ENCODE results near the gene DENND2C.

DNA sequence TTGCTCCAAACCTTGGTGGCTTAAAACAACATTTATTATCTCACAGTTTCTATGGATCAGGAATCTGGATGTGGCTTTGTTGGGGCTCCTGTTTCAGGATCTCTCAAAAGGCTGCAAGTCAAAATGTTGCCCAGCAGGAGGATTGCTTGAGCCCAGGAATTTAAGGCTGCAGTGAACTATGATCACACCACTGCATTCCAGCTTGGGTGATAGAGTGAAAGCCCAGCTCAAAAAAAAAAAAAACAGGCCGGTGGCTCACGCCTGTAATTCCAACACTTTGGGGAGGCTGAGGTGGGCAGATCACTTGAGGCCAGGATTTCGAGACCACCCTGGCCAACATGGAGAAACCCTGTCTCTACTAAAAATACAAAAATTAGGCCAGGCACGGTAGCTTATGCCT is 118.4 kb downstream of the DENND2C start:
- TF ChIP-seq CTCF (conservative IDR thresholded peaks at IDR 0.05; ENCODE audit: low read length) (no peak), EZH2phosphoT487 (IDR thresholded peaks at IDR 0.05; ENCODE audit: borderline replicate concordance, low read depth, low read length) (no peak)

Measured in OCI-LY7 (cell line).